Thyroid gland (tissue), 4 donors: ENCODE measurements around the gene ERCC3.

ENCODE experiments used
- CTCF ChIP-seq, 6 experiments: fragments of 200-600 bp in 3 of 6; fragments of 450-650 bp in 3 of 6; sonication (generic) in 3 of 6; IDR thresholded peaks; one replicate each; pipeline ENCODE4 v1.5.1; 2016 to 2019; ENCODE audit warnings: antibody characterized with exemption in 6 of 6, mild to moderate bottlenecking in 2 of 6, inconsistent platforms in 1 of 6, moderate library complexity in 1 of 6
- POLR2A ChIP-seq, 2 donors: fragments of 450-650 bp; IDR thresholded peaks; one replicate each; pipeline ENCODE4 v1.6.1; 2017; ENCODE audit warnings: antibody characterized with exemption in 2 of 2, mild to moderate bottlenecking in 2 of 2, moderate library complexity in 1 of 2

- no peak for TF ChIP-seq POLR2A (IDR thresholded peaks at IDR 0.05)
- no peak for TF ChIP-seq CTCF (IDR thresholded peaks at IDR 0.05)
Observed at GRCh38 chr2:127310980-127311379, 17.0 kb upstream of the ERCC3 start.
